HuH-7 (cell line): ENCODE measurements around the gene ELK1.
"Not testable (repeated sequence)": the region's sequence is repeated elsewhere in the genome, so short reads cannot be mapped to it uniquely, and the experiment has no call there.

Experiments
- DNase-seq: peaks from one replicate; pipeline ENCODE4 v3.0.0; 2011; ENCODE audit warnings: low spot score

Gene ELK1

GRCh38 chrX:47611926-47612325, 38.4 kb downstream of the ELK1 start:
- DNase-seq, result no peak

GRCh38 chrX:47611489-47611888, 38.9 kb downstream of the ELK1 start:
- no peak for DNase-seq

DNA sequence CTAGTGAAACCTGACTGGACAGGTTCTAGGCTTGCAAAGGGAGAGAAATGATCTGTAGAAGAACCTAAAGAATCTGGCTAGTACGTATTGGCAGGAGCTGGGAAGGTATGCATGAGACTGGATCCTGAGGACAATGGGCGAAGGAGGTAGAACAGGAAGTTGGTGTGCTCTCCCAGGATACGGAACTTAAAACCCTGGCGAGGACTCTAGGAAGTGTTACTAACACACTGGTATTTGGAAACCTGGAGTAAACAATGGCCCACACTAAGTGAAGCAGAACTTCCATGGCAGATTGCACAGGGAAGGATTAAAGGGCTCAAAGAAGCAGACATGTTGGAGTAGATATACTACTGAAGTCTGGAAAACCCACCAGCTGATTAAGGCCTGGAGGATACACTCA, 39.9 kb downstream of the ELK1 start:
- DNase-seq, result no peak

- DNase-seq, result no peak
Measured at GRCh38 chrX:47608130-47608810, 42.1 kb downstream of the ELK1 start.

DNA sequence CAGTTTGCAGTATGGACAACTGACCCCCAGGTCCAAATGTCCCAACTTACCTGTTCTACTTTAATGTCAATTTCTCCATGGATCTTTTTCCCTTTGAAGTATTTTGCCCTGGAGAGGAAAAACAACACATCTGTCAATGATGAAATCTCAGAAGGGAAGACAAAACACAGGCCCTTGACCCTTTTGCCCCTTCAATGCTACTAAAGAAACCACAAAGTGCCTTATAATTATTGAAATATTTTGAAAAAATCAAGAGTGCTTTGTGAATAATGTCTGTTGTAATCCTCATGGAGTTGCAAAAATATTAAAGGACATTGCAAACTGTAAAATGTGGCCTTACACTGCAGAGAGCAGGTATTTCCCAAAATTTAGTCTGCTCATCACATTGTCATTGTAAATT, 43.3 kb downstream of the ELK1 start:
- no peak for DNase-seq

DNA sequence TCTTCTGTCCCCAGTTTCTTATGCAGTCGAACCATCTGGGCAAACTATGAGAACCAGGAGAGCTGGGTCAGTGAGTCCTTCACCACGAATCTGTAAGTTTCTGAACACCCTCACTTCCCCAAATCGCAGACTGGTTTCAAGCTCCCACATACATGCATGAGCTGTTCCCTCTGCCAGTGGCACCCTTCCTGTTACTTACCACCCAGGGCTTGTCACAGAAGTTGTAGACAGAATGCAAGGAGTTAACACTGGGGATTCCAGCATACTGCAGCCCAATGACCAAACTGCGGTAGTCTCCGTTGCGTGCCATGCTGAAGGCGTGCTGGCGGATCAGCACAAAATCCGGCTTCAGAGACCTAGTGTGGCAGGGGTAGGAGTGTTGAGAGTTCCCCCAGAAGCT, 45.3 kb downstream of the ELK1 start:
- DNase-seq, result no peak

DNA sequence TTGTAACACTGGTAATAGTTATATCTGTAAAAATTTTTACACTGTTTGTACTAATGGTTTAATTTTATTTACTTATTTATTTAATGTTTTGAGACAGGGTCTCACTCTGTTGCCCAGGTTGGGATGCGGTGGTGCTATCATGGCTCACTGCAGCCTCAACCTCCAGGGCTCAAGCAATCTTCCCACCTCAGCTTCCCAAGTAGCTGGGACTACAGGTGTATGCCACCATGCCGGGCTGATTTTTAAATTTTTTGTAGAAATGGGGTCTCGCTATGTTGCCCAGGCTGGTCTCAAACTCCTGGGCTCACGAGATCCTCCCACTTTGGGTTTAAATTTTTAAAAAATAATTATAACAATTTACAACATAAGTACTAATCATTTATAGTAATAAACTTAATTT, 47.2 kb downstream of the ELK1 start:
- DNase-seq, result not testable (repeated sequence)

- no peak for DNase-seq
Measured at GRCh38 chrX:47597222-47597621, 53.1 kb downstream of the ELK1 start.

- DNase-seq, result no peak
Measured at GRCh38 chrX:47596256-47596655, 54.1 kb downstream of the ELK1 start.

GRCh38 chrX:47595716-47596251, 54.6 kb downstream of the ELK1 start:
- no peak for DNase-seq

GRCh38 chrX:47593522-47593921, 56.8 kb downstream of the ELK1 start:
- no peak for DNase-seq

- DNase-seq, result no peak
Measured at GRCh38 chrX:47590984-47591383, 59.4 kb downstream of the ELK1 start.

GRCh38 chrX:47587906-47588735, 62.2 kb downstream of the ELK1 start:
- no peak for DNase-seq

DNA sequence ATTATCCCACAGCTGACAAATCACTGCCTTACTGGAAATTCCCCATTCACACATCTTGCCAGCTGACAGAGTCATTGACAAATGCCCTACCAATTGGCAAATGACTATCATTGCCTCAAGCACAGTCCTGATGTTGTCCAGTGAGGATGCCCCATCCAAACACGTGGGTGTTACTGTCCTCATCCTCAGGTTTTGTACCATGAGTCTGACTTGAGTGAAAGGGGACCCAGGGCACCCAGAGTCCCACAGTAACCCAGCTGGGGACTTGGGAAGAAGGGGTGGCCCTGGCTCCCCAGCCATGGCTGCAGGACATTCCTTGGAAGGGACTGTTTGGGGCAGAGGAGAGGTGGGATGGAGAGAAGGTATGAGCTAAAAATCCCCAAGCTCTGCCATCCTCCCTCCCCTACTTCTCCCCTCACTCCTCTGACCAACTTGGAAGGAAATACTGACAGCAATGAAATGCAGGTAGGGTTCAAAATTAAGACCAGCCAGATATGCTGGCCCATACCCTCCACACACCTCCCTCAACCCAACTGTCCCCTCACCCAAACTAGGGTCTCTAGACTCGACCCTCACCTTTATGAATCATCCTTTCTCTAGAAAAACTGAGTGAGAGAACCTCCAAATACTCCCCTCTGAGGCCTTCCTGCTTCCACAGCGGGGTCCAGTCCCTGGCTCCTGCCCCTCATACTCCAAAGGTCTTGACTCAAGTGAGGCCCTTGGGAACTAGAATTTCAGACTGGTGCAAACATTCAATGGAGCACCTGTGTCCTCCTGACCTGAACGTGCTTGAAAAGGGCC, 63.1 kb downstream of the ELK1 start:
- no peak for DNase-seq

DNA sequence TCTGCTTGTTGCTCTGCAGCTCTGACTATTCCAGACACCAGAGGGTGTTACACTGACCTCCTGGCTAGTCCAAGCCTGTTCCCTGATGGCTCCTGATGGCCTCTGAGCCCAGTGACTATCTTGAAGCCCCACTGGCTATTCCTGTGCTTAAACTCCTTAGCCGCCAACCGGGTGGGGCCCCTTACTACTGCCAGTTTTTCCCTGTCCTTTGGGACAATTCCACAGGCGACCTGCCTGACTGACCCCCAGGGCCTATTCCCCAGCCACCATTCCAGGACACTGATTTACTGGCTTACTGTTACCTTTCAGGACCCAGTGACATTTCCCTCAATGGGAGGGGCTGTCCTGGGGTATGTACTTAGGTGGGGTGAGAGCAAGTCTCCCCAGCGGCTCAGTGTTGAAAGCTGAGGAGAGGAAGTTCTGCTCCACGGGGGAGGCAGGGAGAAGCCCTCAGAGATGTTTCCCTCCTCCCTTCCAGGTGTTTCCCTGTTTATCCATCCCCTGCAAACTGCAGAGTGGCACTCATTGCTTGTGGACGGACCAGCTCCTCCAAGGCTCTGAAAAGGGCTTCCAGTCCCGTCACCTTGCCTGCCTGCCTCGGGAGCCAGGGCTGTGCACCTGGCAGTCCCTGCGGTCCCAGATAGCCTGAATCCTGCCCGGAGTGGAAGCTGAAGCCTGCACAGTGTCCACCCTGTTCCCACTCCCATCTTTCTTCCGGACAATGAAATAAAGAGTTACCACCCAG, 64.1 kb downstream of the ELK1 start:
- DNase-seq, result no peak
